ENCODE data around the gene TEAD4.

DNA sequence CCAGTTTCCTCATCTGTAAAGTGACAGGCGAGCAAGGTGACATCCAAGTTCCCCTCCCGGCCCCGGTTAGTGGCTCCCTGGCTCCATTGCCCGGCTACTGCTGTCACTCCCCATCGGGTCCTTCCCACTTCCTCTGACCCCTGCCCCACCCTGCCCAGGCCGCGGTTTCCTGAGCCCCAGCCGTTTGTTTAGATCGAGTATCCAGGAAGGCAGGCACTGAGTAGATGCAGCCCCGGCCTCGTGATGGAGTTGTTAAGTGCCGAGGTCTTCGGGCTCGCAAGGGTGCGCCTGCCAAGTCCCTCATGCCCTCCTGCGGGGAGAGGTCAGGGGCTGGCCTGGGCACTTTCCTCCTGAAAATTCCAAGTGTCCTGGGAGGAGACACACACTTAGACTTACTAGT lies 55.4 kb downstream of the TEAD4 start:
- TF ChIP-seq EZH2 (IDR thresholded peaks at IDR 0.05; ENCODE audit: borderline replicate concordance, low read depth, low read length, severe bottlenecking): no peak
- TF ChIP-seq, protein P1, sequence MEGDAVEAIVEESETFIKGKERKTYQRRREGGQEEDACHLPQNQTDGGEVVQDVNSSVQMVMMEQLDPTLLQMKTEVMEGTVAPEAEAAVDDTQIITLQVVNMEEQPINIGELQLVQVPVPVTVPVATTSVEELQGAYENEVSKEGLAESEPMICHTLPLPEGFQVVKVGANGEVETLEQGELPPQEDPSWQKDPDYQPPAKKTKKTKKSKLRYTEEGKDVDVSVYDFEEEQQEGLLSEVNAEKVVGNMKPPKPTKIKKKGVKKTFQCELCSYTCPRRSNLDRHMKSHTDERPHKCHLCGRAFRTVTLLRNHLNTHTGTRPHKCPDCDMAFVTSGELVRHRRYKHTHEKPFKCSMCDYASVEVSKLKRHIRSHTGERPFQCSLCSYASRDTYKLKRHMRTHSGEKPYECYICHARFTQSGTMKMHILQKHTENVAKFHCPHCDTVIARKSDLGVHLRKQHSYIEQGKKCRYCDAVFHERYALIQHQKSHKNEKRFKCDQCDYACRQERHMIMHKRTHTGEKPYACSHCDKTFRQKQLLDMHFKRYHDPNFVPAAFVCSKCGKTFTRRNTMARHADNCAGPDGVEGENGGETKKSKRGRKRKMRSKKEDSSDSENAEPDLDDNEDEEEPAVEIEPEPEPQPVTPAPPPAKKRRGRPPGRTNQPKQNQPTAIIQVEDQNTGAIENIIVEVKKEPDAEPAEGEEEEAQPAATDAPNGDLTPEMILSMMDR (IDR thresholded peaks at IDR 0.05; ENCODE audit: borderline replicate concordance, extremely low read depth, low read length, poor library complexity, severe bottlenecking): no peak
